ENCODE measurements around the gene PLA2G7.

DNA sequence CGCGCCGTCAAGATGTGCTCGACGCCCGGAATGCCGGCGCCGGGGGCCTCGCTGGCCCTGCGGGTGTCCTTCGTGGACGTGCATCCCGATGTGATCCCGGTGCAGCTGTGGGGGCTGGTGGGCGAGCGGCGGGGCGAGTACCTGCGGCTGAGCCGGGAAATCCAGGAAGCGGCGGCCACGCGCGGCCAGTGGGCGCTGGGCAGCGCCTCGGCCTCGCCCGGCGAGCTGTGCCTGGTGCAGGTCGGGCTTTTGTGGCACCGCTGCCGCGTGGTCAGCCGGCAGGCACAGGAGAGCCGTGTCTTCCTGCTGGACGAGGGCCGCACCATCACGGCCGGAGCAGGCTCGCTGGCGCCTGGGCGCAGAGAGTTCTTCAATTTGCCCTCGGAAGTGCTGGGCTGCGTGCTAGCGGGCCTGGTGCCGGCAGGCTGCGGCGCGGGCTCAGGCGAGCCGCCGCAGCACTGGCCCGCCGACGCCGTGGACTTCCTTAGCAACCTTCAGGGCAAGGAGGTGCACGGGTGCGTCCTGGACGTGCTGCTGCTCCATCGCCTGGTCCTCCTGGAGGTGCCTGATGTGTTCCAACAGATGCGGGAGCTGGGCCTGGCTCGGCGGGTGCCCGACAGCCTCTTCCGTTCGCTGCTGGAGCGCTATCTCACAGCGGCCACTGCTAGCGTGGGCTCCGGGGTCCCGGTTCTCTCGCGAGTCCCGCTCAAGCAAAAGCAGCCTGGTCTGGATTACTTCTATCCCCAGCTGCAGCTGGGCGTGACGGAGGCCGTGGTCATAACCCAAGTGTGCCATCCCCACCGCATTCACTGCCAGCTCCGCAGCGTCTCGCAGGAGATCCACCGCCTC lies 46.8 kb downstream of the PLA2G7 start:
- TF ChIP-seq POLR2A (IDR thresholded peaks at IDR 0.05) = no peak
- TF ChIP-seq, protein P1, sequence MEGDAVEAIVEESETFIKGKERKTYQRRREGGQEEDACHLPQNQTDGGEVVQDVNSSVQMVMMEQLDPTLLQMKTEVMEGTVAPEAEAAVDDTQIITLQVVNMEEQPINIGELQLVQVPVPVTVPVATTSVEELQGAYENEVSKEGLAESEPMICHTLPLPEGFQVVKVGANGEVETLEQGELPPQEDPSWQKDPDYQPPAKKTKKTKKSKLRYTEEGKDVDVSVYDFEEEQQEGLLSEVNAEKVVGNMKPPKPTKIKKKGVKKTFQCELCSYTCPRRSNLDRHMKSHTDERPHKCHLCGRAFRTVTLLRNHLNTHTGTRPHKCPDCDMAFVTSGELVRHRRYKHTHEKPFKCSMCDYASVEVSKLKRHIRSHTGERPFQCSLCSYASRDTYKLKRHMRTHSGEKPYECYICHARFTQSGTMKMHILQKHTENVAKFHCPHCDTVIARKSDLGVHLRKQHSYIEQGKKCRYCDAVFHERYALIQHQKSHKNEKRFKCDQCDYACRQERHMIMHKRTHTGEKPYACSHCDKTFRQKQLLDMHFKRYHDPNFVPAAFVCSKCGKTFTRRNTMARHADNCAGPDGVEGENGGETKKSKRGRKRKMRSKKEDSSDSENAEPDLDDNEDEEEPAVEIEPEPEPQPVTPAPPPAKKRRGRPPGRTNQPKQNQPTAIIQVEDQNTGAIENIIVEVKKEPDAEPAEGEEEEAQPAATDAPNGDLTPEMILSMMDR (IDR thresholded peaks at IDR 0.05) = no peak

Data from ovary (tissue), 3 donors.